ES-I3 (cell line): ENCODE data around the gene NOL9.

Experiments used
- H3K36me3 ChIP-seq: 2 replicates; pipeline ENCODE4 v1.6.1; 2013; ENCODE audit warnings: mild to moderate bottlenecking, low read length, control low read depth, moderate library complexity; ENCODE audit not compliant: insufficient read depth
- H3K4me1 ChIP-seq: 2 replicates; pipeline ENCODE4 v1.6.1; 2013; ENCODE audit warnings: mild to moderate bottlenecking, control low read depth, low read length; ENCODE audit not compliant: insufficient read depth
- H3K9ac ChIP-seq: 2 replicates; pipeline ENCODE4 v1.6.1; 2013; ENCODE audit warnings: low read depth, mild to moderate bottlenecking, low read length, moderate library complexity
- H3K9me3 ChIP-seq: 2 replicates; pipeline ENCODE4 v1.6.1; 2013; ENCODE audit warnings: mild to moderate bottlenecking, low read length, moderate library complexity; ENCODE audit not compliant: control insufficient read depth, insufficient read depth

Gene NOL9

DNA sequence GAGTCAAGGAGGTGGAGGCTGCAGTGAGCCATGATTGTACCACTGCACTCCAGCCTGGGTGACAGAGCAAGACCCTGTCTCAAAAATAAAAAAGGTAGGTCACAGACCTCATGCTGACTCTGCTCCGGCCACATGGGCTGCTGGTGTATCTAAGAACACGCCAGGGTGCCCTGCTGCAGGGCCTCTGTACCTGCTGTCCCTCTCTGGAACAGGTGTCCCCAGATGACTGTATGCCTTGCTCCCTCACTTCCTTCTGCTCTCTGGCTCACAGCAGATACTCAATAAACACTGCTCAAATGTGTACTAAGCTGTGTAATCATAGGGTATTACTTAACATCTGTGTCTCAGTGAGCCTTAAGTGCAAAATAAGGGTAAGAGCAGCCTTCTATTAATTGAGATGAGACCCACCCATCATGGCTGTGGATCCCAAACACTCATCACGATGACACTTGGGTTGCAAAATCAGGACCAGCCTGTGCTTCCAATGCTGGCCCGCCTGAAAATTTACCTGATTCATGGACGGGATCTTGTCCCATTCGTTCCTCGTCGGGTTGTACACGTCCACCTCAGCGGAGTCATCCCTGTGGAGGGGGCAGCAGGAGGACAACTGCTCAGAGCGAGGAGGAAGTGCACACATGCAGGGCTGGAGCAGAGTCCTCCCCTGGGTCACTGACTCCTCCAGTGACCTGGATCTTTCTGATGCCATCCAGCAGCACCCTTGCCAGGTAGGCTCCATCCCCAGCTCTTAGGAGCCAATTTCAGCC, 40.8 kb upstream of the NOL9 start:
- Histone ChIP-seq H3K4me1 (no peaks in the 10 kb centered on the region), H3K9me3 (no peaks in the 10 kb centered on the region), H3K9ac (no peak overlapping the region), H3K36me3 (no peaks in the 10 kb centered on the region; the same call in none of the 2 replicates)

DNA sequence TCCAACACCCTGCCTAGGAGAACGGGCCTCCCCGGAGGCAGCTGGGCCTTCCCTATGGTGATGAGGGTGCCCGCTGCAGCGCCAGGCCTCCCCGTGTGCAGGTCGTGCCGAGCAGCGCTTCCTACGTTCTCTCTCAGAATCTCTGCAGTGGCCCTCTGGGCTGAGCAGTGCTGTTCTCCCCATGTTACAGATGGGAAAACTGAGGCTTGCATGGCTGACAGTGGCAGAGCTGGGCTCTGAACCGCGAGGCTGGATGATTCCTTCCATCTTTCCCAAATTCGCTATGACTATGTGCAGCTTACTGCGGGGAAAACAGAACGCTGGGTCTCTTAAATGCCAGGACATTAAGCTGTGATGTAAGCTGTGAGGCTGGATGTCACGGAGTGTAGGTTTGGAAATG, 39.5 kb upstream of the NOL9 start:
- Histone ChIP-seq H3K36me3 (no peaks in the 10 kb centered on the region; the same call in none of the 2 replicates), H3K9ac (no peak overlapping the region), H3K9me3 (no peaks in the 10 kb centered on the region)

DNA sequence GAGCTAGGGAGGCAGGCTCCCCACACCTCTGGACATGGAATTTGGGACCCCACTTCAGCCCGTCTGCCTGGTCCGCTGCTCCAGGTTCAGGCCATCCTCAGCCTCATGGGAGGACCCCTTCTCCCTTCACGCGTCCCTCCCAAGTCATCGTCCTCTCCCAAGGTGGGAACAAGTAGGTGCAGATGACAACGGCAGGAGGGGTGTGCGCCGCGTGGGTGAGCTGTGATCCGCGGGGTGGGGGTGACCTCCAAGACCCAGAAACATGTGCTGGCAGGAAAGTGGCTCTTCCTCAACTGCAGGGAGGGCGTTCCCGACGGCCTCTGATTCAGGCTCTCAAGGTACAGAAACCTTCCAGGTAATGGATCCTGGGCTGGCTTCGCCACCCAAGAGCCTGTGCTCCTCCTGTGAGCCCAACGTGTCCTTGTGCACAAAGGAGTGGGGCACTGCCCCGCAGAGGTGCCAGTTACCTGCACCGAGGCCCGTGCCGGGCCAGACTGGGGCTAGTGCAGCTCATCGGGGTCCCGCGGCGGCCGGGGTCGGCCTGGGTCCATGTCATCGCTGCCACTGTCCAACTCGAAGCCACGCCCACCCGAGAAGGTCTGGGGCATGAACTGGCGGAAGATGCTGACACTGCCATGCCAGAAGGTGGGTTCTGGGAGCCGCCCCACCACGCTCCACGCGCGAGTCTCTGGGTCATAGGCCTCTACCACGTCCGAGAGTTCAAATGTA, 38.7 kb upstream of the NOL9 start:
- Histone ChIP-seq H3K36me3 (no peaks in the 10 kb centered on the region; the same call in none of the 2 replicates), H3K4me1 (no peaks in the 10 kb centered on the region), H3K9ac (no peak overlapping the region), H3K9me3 (no peaks in the 10 kb centered on the region)

More for the DNA sequence above, 39.5 kb upstream of the NOL9 start:
- no peaks in the 10 kb centered on the region for H3K4me1 ChIP-seq

GRCh38 chr1:6592441-6592840, 38.1 kb upstream of the NOL9 start:
- no peaks in the 10 kb centered on the region; the same call in 1 of the 2 replicates for H3K36me3 ChIP-seq
- no peak overlapping the region for H3K9ac ChIP-seq
- H3K9me3 ChIP-seq = no peaks in the 10 kb centered on the region
- no peaks in the 10 kb centered on the region for H3K4me1 ChIP-seq

GRCh38 chr1:6591644-6592043, 37.3 kb upstream of the NOL9 start:
- Histone ChIP-seq H3K9ac (no peak overlapping the region), H3K4me1 (no peaks in the 10 kb centered on the region), H3K9me3 (no peaks in the 10 kb centered on the region), H3K36me3 (no peaks in the 10 kb centered on the region; the same call in 1 of the 2 replicates)

- no peaks in the 10 kb centered on the region; the same call in 1 of the 2 replicates for H3K36me3 ChIP-seq
- no peak overlapping the region for H3K9ac ChIP-seq
- H3K9me3 ChIP-seq = no peaks in the 10 kb centered on the region
- no peaks in the 10 kb centered on the region for H3K4me1 ChIP-seq
Measured at GRCh38 chr1:6591222-6591621, 36.9 kb upstream of the NOL9 start.

- Histone ChIP-seq H3K4me1 (no peaks in the 10 kb centered on the region), H3K9ac (no peak overlapping the region), H3K9me3 (no peaks in the 10 kb centered on the region), H3K36me3 (no peaks in the 10 kb centered on the region; the same call in 1 of the 2 replicates)
Measured at GRCh38 chr1:6590046-6590445, 35.7 kb upstream of the NOL9 start.

- H3K4me1 ChIP-seq = no peaks in the 10 kb centered on the region
- no peak overlapping the region for H3K9ac ChIP-seq
- H3K9me3 ChIP-seq = no peaks in the 10 kb centered on the region
- no peaks in the 10 kb centered on the region; the same call in 1 of the 2 replicates for H3K36me3 ChIP-seq
Measured at GRCh38 chr1:6588893-6589520, 34.7 kb upstream of the NOL9 start.

DNA sequence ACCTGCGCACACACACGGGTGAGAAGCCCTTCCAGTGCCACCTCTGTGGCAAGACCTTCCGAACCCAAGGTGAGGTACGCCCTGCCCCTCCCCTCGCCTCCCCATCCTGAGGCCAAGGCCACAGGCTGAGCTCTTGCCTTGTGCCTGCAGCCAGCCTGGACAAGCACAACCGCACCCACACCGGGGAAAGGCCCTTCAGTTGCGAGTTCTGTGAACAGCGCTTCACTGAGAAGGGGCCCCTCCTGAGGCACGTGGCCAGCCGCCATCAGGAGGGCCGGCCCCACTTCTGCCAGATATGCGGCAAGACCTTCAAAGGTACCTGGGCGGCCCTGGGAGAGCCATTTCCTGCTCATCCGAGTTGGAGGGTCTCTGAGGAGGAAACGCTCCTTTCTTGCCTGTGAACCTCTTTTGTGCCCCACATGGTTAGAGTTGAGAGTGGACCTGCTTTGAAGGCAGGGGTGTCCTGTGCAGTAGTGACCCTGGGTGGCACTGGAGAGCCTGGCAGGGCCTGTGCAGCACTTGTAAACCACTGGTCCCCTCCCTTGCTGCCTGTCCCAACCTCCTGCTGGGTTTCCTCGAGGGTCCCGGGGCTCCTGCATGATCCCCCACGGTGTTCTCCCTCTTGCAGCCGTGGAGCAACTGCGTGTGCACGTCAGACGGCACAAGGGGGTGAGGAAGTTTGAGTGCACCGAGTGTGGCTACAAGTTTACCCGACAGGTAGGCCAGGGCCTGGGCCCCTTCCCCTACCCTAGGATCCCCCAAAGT, 34.0 kb upstream of the NOL9 start:
- Histone ChIP-seq H3K4me1 (no peaks in the 10 kb centered on the region), H3K9ac (no peak overlapping the region), H3K36me3 (no peaks in the 10 kb centered on the region; the same call in 1 of the 2 replicates), H3K9me3 (no peaks in the 10 kb centered on the region)

DNA sequence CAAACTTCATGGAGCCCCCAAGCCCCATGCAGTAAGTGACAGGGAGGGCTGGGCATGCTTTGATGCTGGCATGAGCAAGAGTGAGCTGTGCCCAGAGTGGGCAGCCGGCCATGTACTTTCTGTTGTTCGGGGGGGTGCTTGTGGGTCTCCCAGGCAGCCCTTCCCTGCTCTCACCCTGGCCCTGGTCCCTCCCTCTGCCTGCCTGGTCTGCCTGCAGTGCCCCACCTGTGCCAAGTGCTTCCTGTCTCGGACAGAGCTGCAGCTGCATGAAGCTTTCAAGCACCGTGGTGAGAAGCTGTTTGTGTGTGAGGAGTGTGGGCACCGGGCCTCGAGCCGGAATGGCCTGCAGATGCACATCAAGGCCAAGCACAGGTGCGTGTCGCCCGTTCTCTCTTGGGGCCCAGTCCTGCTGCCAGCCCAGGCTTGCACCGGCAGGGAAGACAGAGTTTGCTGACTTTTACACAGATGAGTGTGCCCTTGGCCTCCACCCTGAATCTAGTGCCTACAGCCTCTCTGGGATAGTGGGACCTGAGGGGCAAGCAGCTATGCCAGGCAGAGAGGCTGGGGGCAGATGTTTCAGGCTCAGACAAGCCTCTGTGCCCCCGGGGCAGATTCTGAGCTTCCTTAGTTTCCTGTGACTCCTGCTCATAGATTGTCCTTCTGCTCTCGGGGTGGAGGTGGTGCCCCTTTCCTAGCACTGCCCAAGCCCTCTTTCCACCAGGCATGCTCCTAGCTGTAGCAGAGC, 33.1 kb upstream of the NOL9 start:
- no peak overlapping the region for H3K9ac ChIP-seq
- no peaks in the 10 kb centered on the region for H3K9me3 ChIP-seq
- H3K4me1 ChIP-seq = no peaks in the 10 kb centered on the region
- H3K36me3 ChIP-seq = no peaks in the 10 kb centered on the region; the same call in none of the 2 replicates

DNA sequence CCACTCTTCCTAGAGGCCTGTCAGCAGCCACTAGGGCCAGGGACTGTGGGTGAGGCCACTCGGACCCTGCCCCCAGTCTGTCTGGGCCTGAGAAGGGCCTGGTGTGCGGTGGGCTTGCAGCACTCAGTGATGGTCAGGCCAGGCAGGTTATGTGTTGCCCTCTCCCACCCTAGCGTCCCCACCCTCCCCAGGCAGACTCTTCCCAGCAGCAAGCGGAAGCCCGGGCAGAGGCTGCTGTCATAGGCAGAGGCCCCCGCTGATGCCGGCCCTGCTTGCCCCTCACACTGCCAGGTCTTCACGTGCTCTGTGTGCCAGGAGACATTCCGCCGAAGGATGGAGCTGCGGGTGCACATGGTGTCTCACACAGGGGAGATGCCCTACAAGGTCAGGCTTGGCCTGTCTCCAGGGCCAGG, 32.1 kb upstream of the NOL9 start:
- Histone ChIP-seq H3K9ac (no peak overlapping the region), H3K4me1 (no peaks in the 10 kb centered on the region), H3K36me3 (peaks cover 4% of the 10 kb centered on the region), H3K9me3 (no peaks in the 10 kb centered on the region)

GRCh38 chr1:6585841-6586240, 31.5 kb upstream of the NOL9 start:
- no peak overlapping the region for H3K9ac ChIP-seq
- H3K4me1 ChIP-seq = no peaks in the 10 kb centered on the region
- H3K36me3 ChIP-seq = peaks cover 4% of the 10 kb centered on the region
- no peaks in the 10 kb centered on the region for H3K9me3 ChIP-seq

DNA sequence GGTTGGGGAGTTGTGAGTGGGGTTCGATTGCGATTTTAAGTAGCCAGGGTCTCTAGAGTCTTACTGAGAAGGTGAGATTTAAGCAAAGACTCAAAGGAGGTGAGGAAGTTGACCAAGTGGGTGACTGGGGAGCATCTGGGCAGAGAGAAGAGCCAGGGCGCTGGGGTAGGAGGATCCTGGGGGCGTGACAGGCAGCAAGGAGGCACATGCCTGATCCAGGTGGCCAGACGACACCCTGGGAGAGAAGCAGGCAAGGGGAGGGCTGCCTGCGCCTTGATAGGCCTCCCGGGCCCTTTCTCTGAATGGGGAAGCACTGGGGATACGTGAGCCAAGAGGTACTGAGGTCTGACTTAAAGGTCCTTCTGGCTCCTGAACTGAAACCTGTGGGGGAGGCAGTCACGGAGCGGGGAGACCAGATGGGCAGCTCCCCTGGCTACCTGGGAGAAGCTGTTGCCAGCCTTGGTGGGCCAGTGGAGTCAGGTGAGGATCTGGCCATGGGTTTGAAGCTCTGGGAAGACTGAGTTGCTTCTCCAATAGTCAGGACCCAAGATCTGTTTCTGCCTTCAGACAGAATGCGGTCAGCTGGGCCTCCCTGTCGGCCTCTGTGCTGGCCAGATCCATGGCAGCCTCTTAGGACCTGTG, 30.9 kb upstream of the NOL9 start:
- Histone ChIP-seq H3K4me1 (no peaks in the 10 kb centered on the region; the same call in 1 of the 2 replicates), H3K36me3 (peaks cover 4% of the 10 kb centered on the region), H3K9me3 (no peaks in the 10 kb centered on the region), H3K9ac (no peak overlapping the region)
